Measurements from ENCODE around the gene SGIP1. TPM values are rescaled to one million over a fixed set of nuclear protein-coding genes. Genes with fewer than 3 reads are reported as not detected.

SGIP1 gene
- total RNA-seq, 2 experiments from 2014 or later = 0.08 TPM; not detected in 1

- peaks cover 31% of the 10 kb centered on the region for H3K27me3 Mint-ChIP-seq
- H3K4me1 Mint-ChIP-seq = no peaks in the 10 kb centered on the region
- no peaks in the 10 kb centered on the region for H3K9me3 Mint-ChIP-seq
- CTCF ChIA-PET = interaction anchor here (1.1 kb wide), 1 partner anchor 12 kb away, joined by 3 read pairs; no protein-coding TSS in a partner anchor
- POLR2A ChIA-PET = interaction anchor here (1.0 kb wide), 1 partner anchor 263 kb away, joined by 3 read pairs; no protein-coding TSS in a partner anchor
- no peak for DNase-seq
- no peak overlapping the region for H3K27ac Mint-ChIP-seq
- no peaks in the 10 kb centered on the region for H3K36me3 Mint-ChIP-seq (ENCODE audit: low read depth)
- no peak overlapping the region for H3K4me3 Mint-ChIP-seq
Observed at GRCh38 chr1:66505671-66506392, 28.1 kb upstream of the SGIP1 start.

- CTCF ChIA-PET = interaction anchor here (1.1 kb wide), 1 partner anchor 12 kb away, joined by 3 read pairs; no protein-coding TSS in a partner anchor
- Mint-ChIP-seq H3K27ac (no peak overlapping the region), H3K4me1 (no peaks in the 10 kb centered on the region), H3K4me3 (no peak overlapping the region), H3K27me3 (peaks cover 31% of the 10 kb centered on the region), H3K36me3 (ENCODE audit: low read depth) (no peaks in the 10 kb centered on the region), H3K9me3 (no peaks in the 10 kb centered on the region)
- DNase-seq = no peak
- POLR2A ChIA-PET = interaction anchor here (1.0 kb wide), 1 partner anchor 263 kb away, joined by 3 read pairs; no protein-coding TSS in a partner anchor
Observed at GRCh38 chr1:66506393-66506687, 27.6 kb upstream of the SGIP1 start.

- H3K9me3 Mint-ChIP-seq = no peaks in the 10 kb centered on the region
- H3K36me3 Mint-ChIP-seq (ENCODE audit: low read depth) = no peaks in the 10 kb centered on the region
- DNase-seq = no peak
- ChIA-PET POLR2A (no interaction called here), CTCF (no interaction called here)
- no peaks in the 10 kb centered on the region for H3K4me1 Mint-ChIP-seq
- H3K4me3 Mint-ChIP-seq = no peak overlapping the region
- no peak overlapping the region for H3K27ac Mint-ChIP-seq
- H3K27me3 Mint-ChIP-seq = peaks cover 29% of the 10 kb centered on the region
Observed at GRCh38 chr1:66506991-66507390, 27.0 kb upstream of the SGIP1 start.

- ChIA-PET CTCF (no interaction called here), POLR2A (no interaction called here)
- no peak for DNase-seq
Observed at GRCh38 chr1:66510407-66510806, 23.5 kb upstream of the SGIP1 start.

GRCh38 chr1:66511118-66511517 is 22.8 kb upstream of the SGIP1 start:
- ChIA-PET CTCF (no interaction called here), POLR2A (no interaction called here)
- Mint-ChIP-seq H3K4me3 (no peak overlapping the region), H3K27me3 (peaks cover 33% of the 10 kb centered on the region), H3K27ac (no peak overlapping the region), H3K4me1 (no peaks in the 10 kb centered on the region), H3K36me3 (ENCODE audit: low read depth) (no peaks in the 10 kb centered on the region), H3K9me3 (no peaks in the 10 kb centered on the region)
- DNase-seq = no peak

More at GRCh38 chr1:66510407-66510806, 23.5 kb upstream of the SGIP1 start:
- Mint-ChIP-seq H3K36me3 (ENCODE audit: low read depth) (no peaks in the 10 kb centered on the region), H3K27me3 (peaks cover 35% of the 10 kb centered on the region), H3K4me3 (no peak overlapping the region), H3K27ac (no peak overlapping the region), H3K9me3 (no peaks in the 10 kb centered on the region), H3K4me1 (no peaks in the 10 kb centered on the region)

GRCh38 chr1:66517959-66518358 is 16.0 kb upstream of the SGIP1 start:
- Mint-ChIP-seq H3K9me3 (no peaks in the 10 kb centered on the region), H3K4me3 (no peak overlapping the region), H3K27me3 (peaks cover 19% of the 10 kb centered on the region), H3K36me3 (ENCODE audit: low read depth) (no peaks in the 10 kb centered on the region), H3K4me1 (no peaks in the 10 kb centered on the region), H3K27ac (no peak overlapping the region)
- ChIA-PET CTCF (no interaction called here), POLR2A (no interaction called here)
- no peak for DNase-seq

GRCh38 chr1:66518654-66519053 is 15.3 kb upstream of the SGIP1 start:
- CTCF ChIA-PET = no interaction called here
- DNase-seq = no peak
- H3K4me3 Mint-ChIP-seq = no peak overlapping the region
- POLR2A ChIA-PET = no interaction called here
- H3K4me1 Mint-ChIP-seq = no peaks in the 10 kb centered on the region
- no peaks in the 10 kb centered on the region for H3K9me3 Mint-ChIP-seq
- no peak overlapping the region for H3K27ac Mint-ChIP-seq
- H3K36me3 Mint-ChIP-seq (ENCODE audit: low read depth) = no peaks in the 10 kb centered on the region
- H3K27me3 Mint-ChIP-seq = peaks cover 13% of the 10 kb centered on the region

GRCh38 chr1:66519992-66520391 is 14.0 kb upstream of the SGIP1 start:
- Mint-ChIP-seq H3K36me3 (ENCODE audit: low read depth) (no peaks in the 10 kb centered on the region), H3K27me3 (peaks cover 9% of the 10 kb centered on the region), H3K4me1 (no peaks in the 10 kb centered on the region), H3K9me3 (no peaks in the 10 kb centered on the region), H3K27ac (no peak overlapping the region), H3K4me3 (no peak overlapping the region)
- CTCF ChIA-PET = no interaction called here
- POLR2A ChIA-PET = no interaction called here
- no peak for DNase-seq

- Mint-ChIP-seq H3K36me3 (ENCODE audit: low read depth) (no peaks in the 10 kb centered on the region), H3K27me3 (peaks cover 6% of the 10 kb centered on the region), H3K4me1 (no peaks in the 10 kb centered on the region), H3K4me3 (no peak overlapping the region), H3K9me3 (no peaks in the 10 kb centered on the region), H3K27ac (no peak overlapping the region)
- DNase-seq = no peak
- CTCF ChIA-PET = no interaction called here
- POLR2A ChIA-PET = no interaction called here
Observed at GRCh38 chr1:66520655-66521054, 13.3 kb upstream of the SGIP1 start.

- POLR2A ChIA-PET = no interaction called here
- no peak for DNase-seq
- Mint-ChIP-seq H3K9me3 (no peaks in the 10 kb centered on the region), H3K27ac (no peak overlapping the region), H3K36me3 (ENCODE audit: low read depth) (no peaks in the 10 kb centered on the region), H3K4me1 (no peaks in the 10 kb centered on the region), H3K4me3 (no peak overlapping the region), H3K27me3 (peaks cover 3% of the 10 kb centered on the region)
- CTCF ChIA-PET = interaction anchor here (0.6 kb wide), 1 partner anchor 1697 kb away, joined by 4 read pairs; no protein-coding TSS in a partner anchor
Observed at GRCh38 chr1:66521721-66522365, 12.1 kb upstream of the SGIP1 start.

GRCh38 chr1:66523562-66523961 is 10.4 kb upstream of the SGIP1 start:
- CTCF ChIA-PET = no interaction called here
- no peaks in the 10 kb centered on the region for H3K27me3 Mint-ChIP-seq
- H3K36me3 Mint-ChIP-seq (ENCODE audit: low read depth) = no peaks in the 10 kb centered on the region
- H3K27ac Mint-ChIP-seq = no peak overlapping the region
- no peak overlapping the region for H3K4me3 Mint-ChIP-seq
- no peak for DNase-seq
- H3K4me1 Mint-ChIP-seq = no peaks in the 10 kb centered on the region
- no peaks in the 10 kb centered on the region for H3K9me3 Mint-ChIP-seq
- POLR2A ChIA-PET = no interaction called here

GRCh38 chr1:66525086-66525485 is 8.9 kb upstream of the SGIP1 start:
- no peak for DNase-seq
- POLR2A ChIA-PET = no interaction called here
- Mint-ChIP-seq H3K4me1 (no peaks in the 10 kb centered on the region), H3K27ac (no peak overlapping the region), H3K4me3 (no peak overlapping the region), H3K9me3 (no peaks in the 10 kb centered on the region), H3K36me3 (ENCODE audit: low read depth) (no peaks in the 10 kb centered on the region), H3K27me3 (peaks cover 4% of the 10 kb centered on the region)
- CTCF ChIA-PET = no interaction called here

- Mint-ChIP-seq H3K36me3 (ENCODE audit: low read depth) (no peaks in the 10 kb centered on the region), H3K4me3 (no peak overlapping the region), H3K27ac (no peak overlapping the region), H3K27me3 (peaks cover 8% of the 10 kb centered on the region), H3K4me1 (no peaks in the 10 kb centered on the region), H3K9me3 (no peaks in the 10 kb centered on the region)
- CTCF ChIA-PET = interaction anchor here (1.3 kb wide), 1 partner anchor 23 kb away, joined by 4 read pairs; no protein-coding TSS in a partner anchor
- DNase-seq = no peak
- POLR2A ChIA-PET = no interaction called here
Observed at GRCh38 chr1:66526036-66526435, 7.9 kb upstream of the SGIP1 start.

- no peak overlapping the region for H3K27ac Mint-ChIP-seq
Observed at GRCh38 chr1:66526991-66527390, 7.0 kb upstream of the SGIP1 start.

More at GRCh38 chr1:66526991-66527390, 7.0 kb upstream of the SGIP1 start:
- Mint-ChIP-seq H3K27me3 (peaks cover 17% of the 10 kb centered on the region), H3K4me3 (no peak overlapping the region), H3K4me1 (peaks cover 1% of the 10 kb centered on the region), H3K36me3 (ENCODE audit: low read depth) (no peaks in the 10 kb centered on the region), H3K9me3 (no peaks in the 10 kb centered on the region)
- ChIA-PET CTCF (no interaction called here), POLR2A (no interaction called here)
- no peak for DNase-seq

Measured in activated CD4-positive, alpha-beta memory T cell treated with anti-CD3 and anti-CD28 coated beads, Interleukin-2, amount 10 ng/mL, durations not matched to agents 7 days and 5 days (primary cell).